Tibial nerve (tissue), 4 donors: ENCODE data around the gene CCND3. TPM values are rescaled to one million over a fixed set of nuclear protein-coding genes. Genes with fewer than 3 reads are reported as not detected.
"Not testable (repeated sequence)": the region's sequence is repeated elsewhere in the genome, so short reads cannot be mapped to it uniquely, and the experiment has no call there.

ENCODE experiments used
- DNase-seq, 2 donors: peaks; one replicate each; pipeline ENCODE4 v3.0.0-alpha.2; 2019; ENCODE audit warnings: low spot score in 2 of 2
- H3K27ac ChIP-seq, 4 donors: fragments of 200-600 bp; sonication (generic) in 3 of 4; one replicate each; pipeline ENCODE4 v1.5.1; 2017 to 2019; ENCODE audit warnings: mild to moderate bottlenecking in 1 of 4
- H3K27me3 ChIP-seq, 2 donors: fragments of 200-600 bp; sonication (generic) in 1 of 2; one replicate each; pipeline versions ENCODE4 v1.5.1 to v1.6.0; 2017 to 2019
- H3K36me3 ChIP-seq, 3 donors: fragments of 200-600 bp; sonication (generic); one replicate each; pipeline ENCODE4 v1.5.1; 2018 to 2019
- H3K4me1 ChIP-seq, 4 donors: fragments of 200-600 bp; sonication (generic) in 3 of 4; one replicate each; pipeline ENCODE4 v1.5.1; 2017 to 2019
- H3K4me3 ChIP-seq, 4 donors: fragments of 200-600 bp; sonication (generic) in 3 of 4; one replicate each; pipeline ENCODE4 v1.5.1; 2017 to 2019; ENCODE audit warnings: mild to moderate bottlenecking in 1 of 4, moderate library complexity in 1 of 4
- H3K9me3 ChIP-seq, 4 donors: fragments of 200-600 bp; sonication (generic) in 3 of 4; one replicate each; pipeline ENCODE4 v1.5.1; 2017 to 2019
- EP300 ChIP-seq, 2 donors: sonication (generic); formaldehyde crosslinking; IDR thresholded peaks; one replicate each; pipeline ENCODE4 v1.6.1; 2017; ENCODE audit warnings: antibody characterized with exemption in 2 of 2, mild to moderate bottlenecking in 1 of 2
- POLR2A ChIP-seq, 2 donors: fragments of 450-650 bp; IDR thresholded peaks; one replicate each; pipeline ENCODE4 v1.6.1; 2017; ENCODE audit warnings: antibody characterized with exemption in 2 of 2, mild to moderate bottlenecking in 2 of 2, moderate library complexity in 2 of 2
- WGBS, 2 donors: methylation state at CpG; one replicate each; pipeline ENCODE4 v1.1.5; 2018; 5-methylcytosine and 5-hydroxymethylcytosine counted together
- total RNA-seq, 4 donors: library from RNA; depleted of rRNA; stranded (reverse); fragments of >200 nt; gene quantifications; one replicate each; pipeline ENCODE4 v1.1.0, GENCODE V29; 2016
- TF ChIP-seq, protein P1 (sequence below), 5 experiments: fragments of 200-600 bp in 3 of 5; fragments of 450-650 bp in 2 of 5; sonication (generic) in 3 of 5; IDR thresholded peaks; one replicate each; pipeline ENCODE4 v1.5.1; 2016 to 2019; ENCODE audit warnings: antibody characterized with exemption in 5 of 5, mild to moderate bottlenecking in 3 of 5, moderate library complexity in 2 of 5

Gene CCND3
- total RNA-seq, 4 donors from 2014 or later, result 175 to 325 (median 248) TPM

DNA sequence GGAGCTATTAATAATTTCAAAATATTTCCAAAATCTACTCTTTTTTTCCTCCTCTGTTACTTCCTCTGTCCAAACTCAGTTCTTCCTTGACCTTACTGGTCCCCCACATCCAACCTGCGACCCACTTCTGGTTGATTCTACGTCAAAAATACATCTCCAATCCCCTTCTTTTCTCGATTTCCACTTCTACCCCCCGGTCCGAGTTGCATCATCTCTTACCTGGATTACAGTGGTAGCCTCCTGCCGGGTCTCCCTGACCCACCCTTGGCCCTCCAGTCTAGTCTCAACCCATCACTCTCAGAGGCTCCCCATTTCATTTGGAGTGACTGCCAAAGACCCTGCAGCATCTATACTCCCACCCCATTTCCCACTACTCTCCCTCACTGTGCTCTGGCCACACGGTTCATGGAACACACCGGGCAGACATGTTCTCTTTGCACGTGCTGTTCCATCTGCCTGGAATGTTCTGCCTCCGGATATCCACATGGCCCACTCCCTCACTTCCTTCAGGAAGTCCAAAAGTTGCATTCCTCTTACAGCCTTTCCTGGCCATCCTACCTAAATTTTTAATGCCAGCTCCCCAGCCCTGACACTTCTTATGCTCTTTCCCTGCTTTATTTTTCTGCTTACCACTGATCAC is 6.1 kb upstream of the CCND3 start:
- Histone ChIP-seq H3K9me3 (no peaks in the 10 kb centered on the region), H3K36me3 (no peaks in the 10 kb centered on the region), H3K27me3 (no peaks in the 10 kb centered on the region), H3K4me1 (no peaks in the 10 kb centered on the region), H3K4me3 (no peak overlapping the region), H3K27ac (no peak overlapping the region)
- 81 to 90% methylated on average over 10 of the region's 10 CpGs for WGBS, 2 donors
- DNase-seq, result no peak
- TF ChIP-seq POLR2A (IDR thresholded peaks at IDR 0.05) (no peak), EP300 (IDR thresholded peaks at IDR 0.05) (no peak)
- TF ChIP-seq, protein P1, sequence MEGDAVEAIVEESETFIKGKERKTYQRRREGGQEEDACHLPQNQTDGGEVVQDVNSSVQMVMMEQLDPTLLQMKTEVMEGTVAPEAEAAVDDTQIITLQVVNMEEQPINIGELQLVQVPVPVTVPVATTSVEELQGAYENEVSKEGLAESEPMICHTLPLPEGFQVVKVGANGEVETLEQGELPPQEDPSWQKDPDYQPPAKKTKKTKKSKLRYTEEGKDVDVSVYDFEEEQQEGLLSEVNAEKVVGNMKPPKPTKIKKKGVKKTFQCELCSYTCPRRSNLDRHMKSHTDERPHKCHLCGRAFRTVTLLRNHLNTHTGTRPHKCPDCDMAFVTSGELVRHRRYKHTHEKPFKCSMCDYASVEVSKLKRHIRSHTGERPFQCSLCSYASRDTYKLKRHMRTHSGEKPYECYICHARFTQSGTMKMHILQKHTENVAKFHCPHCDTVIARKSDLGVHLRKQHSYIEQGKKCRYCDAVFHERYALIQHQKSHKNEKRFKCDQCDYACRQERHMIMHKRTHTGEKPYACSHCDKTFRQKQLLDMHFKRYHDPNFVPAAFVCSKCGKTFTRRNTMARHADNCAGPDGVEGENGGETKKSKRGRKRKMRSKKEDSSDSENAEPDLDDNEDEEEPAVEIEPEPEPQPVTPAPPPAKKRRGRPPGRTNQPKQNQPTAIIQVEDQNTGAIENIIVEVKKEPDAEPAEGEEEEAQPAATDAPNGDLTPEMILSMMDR (IDR thresholded peaks at IDR 0.05), result no peak

DNA sequence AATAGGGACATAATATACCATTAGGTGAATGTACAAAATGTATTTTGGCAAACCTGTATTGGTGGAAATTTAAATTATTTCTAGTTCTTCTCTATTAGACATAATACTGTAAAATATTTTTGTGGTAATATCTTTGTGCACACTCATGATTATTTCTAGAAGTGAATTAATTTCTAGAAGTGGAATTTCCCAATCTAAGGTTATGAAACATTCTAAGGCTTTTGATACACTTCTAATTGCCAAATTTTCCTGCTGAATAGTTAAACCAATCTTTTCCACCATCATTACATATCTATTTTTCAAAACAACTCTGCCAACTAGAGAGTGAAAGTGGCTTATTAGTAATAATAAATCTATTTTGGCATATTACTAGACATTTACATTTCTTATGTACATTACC is 1.8 kb upstream of the CCND3 start:
- no peaks in the 10 kb centered on the region for H3K36me3 ChIP-seq
- peaks cover 0 to 35% (median 27%) of the 10 kb centered on the region in 4 donors for H3K4me1 ChIP-seq
- H3K9me3 ChIP-seq, result no peaks in the 10 kb centered on the region
- no peaks in the 10 kb centered on the region for H3K27me3 ChIP-seq
- H3K27ac ChIP-seq, result no peak overlapping the region
- no peak overlapping the region for H3K4me3 ChIP-seq
- TF ChIP-seq, protein P1 (IDR thresholded peaks at IDR 0.05), result no peak
- TF ChIP-seq POLR2A (IDR thresholded peaks at IDR 0.05) (no peak), EP300 (IDR thresholded peaks at IDR 0.05) (no peak)
- DNase-seq, result no peak

DNA sequence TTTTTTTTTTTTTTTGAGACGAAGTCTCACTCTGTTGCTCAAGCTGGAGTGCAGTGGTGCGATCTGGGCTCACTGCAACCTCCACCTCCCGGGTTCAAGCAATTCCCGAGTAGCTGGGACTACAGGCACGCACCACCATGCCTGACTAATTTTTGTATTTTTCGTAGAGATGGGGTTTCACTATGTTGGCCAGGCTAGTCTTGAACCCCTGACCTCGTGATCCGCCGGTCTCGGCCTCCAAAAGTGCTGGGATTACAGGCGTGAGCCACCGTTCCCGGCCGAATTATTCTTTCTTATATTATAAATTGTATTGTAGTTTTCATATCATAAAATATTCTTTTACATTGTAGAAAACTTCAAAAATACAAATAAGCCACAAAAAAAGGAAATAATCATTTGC is 1.3 kb upstream of the CCND3 start:
- WGBS, 2 donors, result 92 to 94% methylated on average over 14 of the region's 14 CpGs

DNA sequence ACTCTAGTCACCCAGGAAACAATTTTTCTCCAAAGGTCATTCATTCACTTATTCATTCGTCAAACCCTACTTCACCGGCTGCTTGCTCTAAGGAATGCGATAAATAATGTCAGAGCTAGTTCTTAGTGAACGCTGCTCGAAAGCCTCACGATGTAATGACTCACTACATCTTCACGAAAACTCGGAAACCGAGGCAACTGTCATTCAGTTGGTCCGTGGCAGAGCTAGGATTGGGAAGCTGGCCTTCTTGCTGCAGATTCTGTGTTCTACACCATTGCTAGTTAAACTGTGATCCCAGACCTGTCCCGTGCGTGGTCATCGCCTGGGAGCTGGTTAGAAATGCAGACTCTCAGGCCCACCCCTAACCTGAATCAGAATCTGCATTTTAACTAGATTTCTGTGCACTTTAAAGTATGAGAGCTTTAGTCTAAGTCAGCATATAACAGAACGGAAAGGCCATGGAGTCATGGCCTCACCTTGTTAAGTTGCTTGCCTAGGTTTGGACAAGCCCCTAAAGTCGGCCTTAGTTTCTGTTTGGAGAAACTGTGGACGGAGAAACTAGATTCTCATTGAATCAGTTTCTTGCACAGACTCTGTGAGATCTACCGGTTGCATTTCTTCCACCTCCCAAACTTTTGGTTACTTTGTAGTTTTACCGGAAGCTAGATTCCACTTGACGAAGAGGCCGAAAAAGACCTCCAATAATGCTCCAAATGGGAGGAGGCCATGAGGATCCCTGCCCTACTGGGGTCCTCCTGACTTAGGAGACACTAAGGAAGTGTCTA is 651 bp upstream of the CCND3 start:
- no peak for DNase-seq
- H3K9me3 ChIP-seq, result no peaks in the 10 kb centered on the region
- WGBS, 2 donors, result 37 to 40% methylated on average over 20 of the region's 20 CpGs
- H3K4me3 ChIP-seq, result peak overlapping the region; percentile 74 to 89 (median 82)
- peaks cover 0 to 47% (median 35%) of the 10 kb centered on the region in 4 donors for H3K4me1 ChIP-seq
- H3K36me3 ChIP-seq, result peaks cover 0 to 2% (median 0%) of the 10 kb centered on the region in 3 donors
- no peaks in the 10 kb centered on the region for H3K27me3 ChIP-seq
- TF ChIP-seq POLR2A (IDR thresholded peaks at IDR 0.05) (no peak), EP300 (IDR thresholded peaks at IDR 0.05) (no peak)
- TF ChIP-seq, protein P1 (IDR thresholded peaks at IDR 0.05), result no peak
- peak overlapping the region; percentile 46 to 90 (median 74) for H3K27ac ChIP-seq

More for the DNA sequence above, 1.3 kb upstream of the CCND3 start:
- not testable (repeated sequence) for H3K9me3 ChIP-seq, H3K27me3 ChIP-seq, H3K36me3 ChIP-seq, H3K4me3 ChIP-seq, DNase-seq
- Histone ChIP-seq H3K27ac (peak overlapping the region in 1 of 4 donors; percentile 46), H3K4me1 (peaks cover 0 to 40% (median 32%) of the 10 kb centered on the region in 4 donors)

DNA sequence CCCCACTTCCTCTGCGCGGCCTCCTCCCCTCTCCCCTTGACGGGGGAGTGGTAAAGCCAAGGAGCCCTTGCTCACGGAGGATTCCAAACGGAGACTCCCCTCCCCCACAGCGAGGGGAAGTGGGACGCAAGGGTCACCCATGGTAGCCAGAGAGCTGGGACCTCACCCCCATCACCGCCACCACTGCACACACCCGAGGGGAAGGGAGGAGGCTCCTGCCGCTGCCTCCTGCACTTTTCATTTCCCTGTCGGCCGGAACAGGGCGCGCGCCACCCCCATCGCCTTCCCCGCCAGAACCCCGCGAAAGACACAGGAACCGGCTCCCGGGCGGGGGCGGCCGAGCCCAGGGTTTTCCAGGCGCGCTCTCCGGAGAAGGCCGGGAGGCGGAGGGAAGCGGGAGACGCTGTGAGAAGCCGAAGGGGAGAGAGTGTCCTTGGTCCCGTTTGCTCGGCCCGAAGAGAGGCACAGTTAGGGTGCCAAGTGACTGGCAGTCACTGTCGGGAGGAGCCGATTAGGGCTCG is 789 bp downstream of the CCND3 start:
- 0 to 1% methylated on average over 33 to 34 of the region's 38 CpGs for WGBS, 2 donors
- Histone ChIP-seq H3K36me3 (peaks cover 0 to 17% (median 4%) of the 10 kb centered on the region in 3 donors), H3K9me3 (no peaks in the 10 kb centered on the region), H3K27me3 (no peaks in the 10 kb centered on the region), H3K4me1 (peaks cover 0 to 61% (median 35%) of the 10 kb centered on the region in 4 donors), H3K27ac (peak overlapping the region; percentile 73 to 92 (median 82)), H3K4me3 (peak overlapping the region; percentile 74 to 89 (median 82))
- TF ChIP-seq, protein P1 (IDR thresholded peaks at IDR 0.05), result peak in 3 of 5 experiments; percentile 5 to 15 (median 10)
- no peak for TF ChIP-seq EP300 (IDR thresholded peaks at IDR 0.05)
- no peak for DNase-seq
